ES-I3 (cell line): Measurements from ENCODE around the gene DIRAS3.
"Not testable (repeated sequence)": the region's sequence is repeated elsewhere in the genome, so short reads cannot be mapped to it uniquely, and the experiment has no call there.

Experiments used
- H3K36me3 ChIP-seq: 2 replicates; pipeline ENCODE4 v1.6.1; 2013; ENCODE audit warnings: mild to moderate bottlenecking, low read length, control low read depth, moderate library complexity; ENCODE audit not compliant: insufficient read depth
- H3K4me1 ChIP-seq: 2 replicates; pipeline ENCODE4 v1.6.1; 2013; ENCODE audit warnings: mild to moderate bottlenecking, control low read depth, low read length; ENCODE audit not compliant: insufficient read depth
- H3K9ac ChIP-seq: 2 replicates; pipeline ENCODE4 v1.6.1; 2013; ENCODE audit warnings: low read depth, mild to moderate bottlenecking, low read length, moderate library complexity
- H3K9me3 ChIP-seq: 2 replicates; pipeline ENCODE4 v1.6.1; 2013; ENCODE audit warnings: mild to moderate bottlenecking, low read length, moderate library complexity; ENCODE audit not compliant: control insufficient read depth, insufficient read depth

The DIRAS3 gene

GRCh38 chr1:68010090-68010489, 40.3 kb downstream of the DIRAS3 start:
- Histone ChIP-seq H3K9ac (no peak overlapping the region), H3K9me3 (no peaks in the 10 kb centered on the region; the same call in 1 of the 2 replicates), H3K36me3 (no peaks in the 10 kb centered on the region), H3K4me1 (no peaks in the 10 kb centered on the region)

- not testable (repeated sequence) for H3K9me3 ChIP-seq, H3K9ac ChIP-seq, H3K4me1 ChIP-seq, H3K36me3 ChIP-seq
These were observed 46.8 kb downstream of the DIRAS3 start for GRCh38 chr1:68003626-68004025.

- H3K9me3 ChIP-seq = peaks cover 7% of the 10 kb centered on the region; the same call in 1 of the 2 replicates
- H3K9ac ChIP-seq = no peak overlapping the region
- H3K4me1 ChIP-seq = no peaks in the 10 kb centered on the region
- no peaks in the 10 kb centered on the region for H3K36me3 ChIP-seq
These were observed 50.2 kb downstream of the DIRAS3 start for GRCh38 chr1:68000191-68000590.

- Histone ChIP-seq H3K9me3 (peaks cover 7% of the 10 kb centered on the region; the same call in 1 of the 2 replicates), H3K9ac (no peak overlapping the region), H3K4me1 (no peaks in the 10 kb centered on the region), H3K36me3 (no peaks in the 10 kb centered on the region)
These were observed 52.7 kb downstream of the DIRAS3 start for GRCh38 chr1:67997746-67998145.
